ENCODE measurements around the gene WDR54. TPM values are rescaled to one million over a fixed set of nuclear protein-coding genes. Genes with fewer than 3 reads are reported as not detected.

WDR54 gene
- total RNA-seq, 1 donor from 2014 or later = 24.6 TPM

DNA sequence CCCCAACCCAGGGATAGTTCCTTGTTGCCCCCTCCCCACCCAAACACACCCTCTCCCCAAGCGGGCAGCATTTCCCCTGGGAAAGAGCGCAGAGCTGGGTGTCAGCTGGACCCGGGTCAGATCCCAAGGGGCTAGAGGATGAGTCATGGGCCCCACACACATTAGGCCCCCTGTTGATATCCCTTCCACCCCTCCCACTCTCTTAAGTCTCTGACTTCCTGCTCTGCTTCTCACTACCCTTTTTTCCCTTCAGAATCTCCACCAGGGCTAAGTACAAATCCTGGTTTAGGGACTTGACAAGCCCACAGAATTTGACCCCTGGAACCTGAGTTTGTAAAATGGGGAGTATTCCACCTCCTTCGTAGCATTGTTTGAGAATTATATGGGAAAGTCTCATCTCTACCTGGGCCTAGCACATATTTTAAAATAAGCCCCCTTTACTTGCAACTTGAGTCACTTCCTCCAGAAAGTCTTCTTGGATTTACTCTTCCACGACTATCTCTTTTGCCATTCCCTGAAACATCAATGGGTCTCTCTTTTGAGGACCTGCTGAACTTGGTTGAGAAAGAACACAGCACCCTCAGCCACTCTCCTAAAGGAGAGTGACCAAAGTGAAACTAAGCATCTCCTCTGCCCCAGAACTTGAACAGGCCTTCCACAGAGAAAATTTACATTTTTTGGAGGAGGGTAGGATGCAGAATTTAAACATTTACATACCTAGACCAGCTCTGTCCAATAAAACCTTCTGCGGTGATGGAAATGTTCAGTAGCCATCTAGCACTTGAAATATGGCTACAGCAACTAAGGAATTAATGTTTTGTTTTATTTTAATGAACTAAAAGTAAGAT is 15.5 kb downstream of the WDR54 start:
- TF ChIP-seq, protein P1, sequence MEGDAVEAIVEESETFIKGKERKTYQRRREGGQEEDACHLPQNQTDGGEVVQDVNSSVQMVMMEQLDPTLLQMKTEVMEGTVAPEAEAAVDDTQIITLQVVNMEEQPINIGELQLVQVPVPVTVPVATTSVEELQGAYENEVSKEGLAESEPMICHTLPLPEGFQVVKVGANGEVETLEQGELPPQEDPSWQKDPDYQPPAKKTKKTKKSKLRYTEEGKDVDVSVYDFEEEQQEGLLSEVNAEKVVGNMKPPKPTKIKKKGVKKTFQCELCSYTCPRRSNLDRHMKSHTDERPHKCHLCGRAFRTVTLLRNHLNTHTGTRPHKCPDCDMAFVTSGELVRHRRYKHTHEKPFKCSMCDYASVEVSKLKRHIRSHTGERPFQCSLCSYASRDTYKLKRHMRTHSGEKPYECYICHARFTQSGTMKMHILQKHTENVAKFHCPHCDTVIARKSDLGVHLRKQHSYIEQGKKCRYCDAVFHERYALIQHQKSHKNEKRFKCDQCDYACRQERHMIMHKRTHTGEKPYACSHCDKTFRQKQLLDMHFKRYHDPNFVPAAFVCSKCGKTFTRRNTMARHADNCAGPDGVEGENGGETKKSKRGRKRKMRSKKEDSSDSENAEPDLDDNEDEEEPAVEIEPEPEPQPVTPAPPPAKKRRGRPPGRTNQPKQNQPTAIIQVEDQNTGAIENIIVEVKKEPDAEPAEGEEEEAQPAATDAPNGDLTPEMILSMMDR (IDR thresholded peaks at IDR 0.05; ENCODE audit: insufficient read depth, low read length, poor library complexity, severe bottlenecking) = no peak
- Histone ChIP-seq H3K4me3 (ENCODE audit: low read depth, low read length) (no peak overlapping the region), H3K27me3 (ENCODE audit: control insufficient read depth, insufficient read depth, low read length) (no peaks in the 10 kb centered on the region), H3K36me3 (ENCODE audit: control insufficient read depth, insufficient read depth, low read length) (no peaks in the 10 kb centered on the region)
- DNase-seq (ENCODE audit: low read depth) = no peak

DNA sequence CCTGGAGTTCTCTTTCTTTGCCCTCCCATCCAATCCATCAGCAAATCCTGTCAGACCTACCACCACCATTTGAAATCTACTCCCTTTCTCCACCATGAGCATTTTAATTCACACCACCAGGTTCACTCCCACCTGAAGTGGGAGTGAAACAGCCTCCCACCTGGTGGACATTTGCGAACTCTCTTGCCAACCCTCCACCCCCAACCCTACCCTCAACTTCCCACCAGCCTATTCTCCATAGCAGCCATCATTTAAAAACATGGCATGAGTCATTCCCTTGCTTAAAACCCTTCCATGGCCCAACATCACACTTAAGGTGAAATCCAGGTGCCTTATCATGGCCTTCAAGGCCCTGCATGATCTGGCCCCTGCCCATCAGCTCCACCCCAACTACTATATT is 16.7 kb downstream of the WDR54 start:
- TF ChIP-seq, protein P1 (IDR thresholded peaks at IDR 0.05; ENCODE audit: insufficient read depth, low read length, poor library complexity, severe bottlenecking) = no peak
- H3K4me3 ChIP-seq (ENCODE audit: low read depth, low read length) = no peak overlapping the region

GRCh38 chr2:74439373-74439772 is 17.8 kb downstream of the WDR54 start:
- DNase-seq (ENCODE audit: low read depth) = no peak
- Histone ChIP-seq H3K36me3 (ENCODE audit: control insufficient read depth, insufficient read depth, low read length) (no peaks in the 10 kb centered on the region), H3K4me3 (ENCODE audit: low read depth, low read length) (peak overlapping the region; percentile 72), H3K27me3 (ENCODE audit: control insufficient read depth, insufficient read depth, low read length) (no peaks in the 10 kb centered on the region)
- TF ChIP-seq, protein P1 (IDR thresholded peaks at IDR 0.05; ENCODE audit: insufficient read depth, low read length, poor library complexity, severe bottlenecking) = no peak

More for the DNA sequence above, 16.7 kb downstream of the WDR54 start:
- Histone ChIP-seq H3K27me3 (ENCODE audit: control insufficient read depth, insufficient read depth, low read length) (no peaks in the 10 kb centered on the region), H3K36me3 (ENCODE audit: control insufficient read depth, insufficient read depth, low read length) (no peaks in the 10 kb centered on the region)
- DNase-seq (ENCODE audit: low read depth) = no peak

DNA sequence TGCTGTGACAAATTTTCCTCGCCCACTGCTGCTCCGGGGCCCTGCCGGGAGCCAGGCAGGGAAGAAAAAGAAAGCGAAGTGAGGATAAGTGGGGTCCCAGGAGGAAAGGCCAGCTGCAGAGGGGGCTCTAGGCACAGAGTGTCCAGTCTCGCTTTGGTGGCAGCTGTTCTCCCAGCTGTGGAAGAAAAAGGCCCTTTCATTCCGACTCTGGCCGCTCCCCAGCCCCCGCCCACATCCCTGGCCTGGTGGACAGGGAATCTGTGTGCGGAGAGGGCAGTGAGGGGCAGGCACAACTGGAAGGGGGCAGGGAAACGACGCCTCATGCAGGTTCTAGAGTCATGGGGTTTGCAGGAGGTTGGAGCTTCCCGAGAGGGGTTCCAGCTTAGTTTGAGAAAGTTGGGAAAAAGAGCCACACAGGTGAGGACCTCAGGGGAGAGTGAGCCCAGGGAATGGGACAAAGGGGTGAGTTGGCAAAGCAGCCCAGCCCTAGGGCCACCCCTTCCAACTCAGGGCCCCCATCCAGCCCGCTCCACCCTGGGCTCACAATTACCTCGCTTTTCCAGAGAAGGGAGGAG is 18.4 kb downstream of the WDR54 start:
- peak overlapping the region; percentile 72 for H3K4me3 ChIP-seq (ENCODE audit: low read depth, low read length)
- no peaks in the 10 kb centered on the region for H3K27me3 ChIP-seq (ENCODE audit: control insufficient read depth, insufficient read depth, low read length)
- no peaks in the 10 kb centered on the region for H3K36me3 ChIP-seq (ENCODE audit: control insufficient read depth, insufficient read depth, low read length)
- TF ChIP-seq, protein P1 (IDR thresholded peaks at IDR 0.05; ENCODE audit: insufficient read depth, low read length, poor library complexity, severe bottlenecking) = no peak
- DNase-seq (ENCODE audit: low read depth) = no peak

DNA sequence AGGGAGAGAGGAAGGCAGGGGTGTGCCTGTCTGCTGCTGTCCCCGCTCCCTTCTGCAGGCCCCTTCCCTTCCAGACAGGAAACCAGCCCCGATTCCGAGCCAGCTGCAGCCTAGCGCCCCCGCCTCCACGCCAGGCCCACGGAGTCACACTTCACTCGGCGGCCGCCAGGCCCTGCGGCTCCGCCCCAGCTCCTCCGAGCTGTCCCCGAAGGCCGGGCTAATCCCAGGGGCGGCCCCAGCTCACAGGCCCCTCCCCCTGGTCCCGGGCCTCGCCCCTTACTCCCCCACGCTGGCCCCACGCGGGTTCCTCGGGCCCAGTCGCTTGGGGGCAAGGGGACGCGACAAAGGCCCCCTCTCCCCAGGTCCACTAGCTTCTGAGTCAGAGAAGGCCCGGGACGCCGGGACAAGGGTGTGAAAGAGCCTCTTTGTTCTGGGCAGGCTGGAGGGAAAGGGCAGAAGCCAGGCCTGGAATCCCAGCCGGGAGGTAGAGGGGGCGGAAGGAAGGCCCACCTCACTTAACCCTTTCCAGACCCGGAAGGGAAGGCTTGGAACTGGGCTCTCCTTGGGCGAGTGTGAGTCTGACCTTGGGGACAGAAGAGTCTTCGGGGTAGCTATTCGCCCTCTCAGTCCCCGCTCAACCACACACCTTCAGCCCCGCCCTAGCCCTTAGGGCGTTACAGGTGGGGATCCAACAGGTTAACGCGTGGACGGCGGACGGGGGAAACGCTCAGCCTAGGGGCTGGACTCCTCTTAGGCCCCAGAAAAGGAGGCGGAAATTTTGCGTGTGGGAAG is 19.0 kb downstream of the WDR54 start:
- peak overlapping the region; percentile 72 for H3K4me3 ChIP-seq (ENCODE audit: low read depth, low read length)
- TF ChIP-seq, protein P1 (IDR thresholded peaks at IDR 0.05; ENCODE audit: insufficient read depth, low read length, poor library complexity, severe bottlenecking) = peak; percentile 16
- no peaks in the 10 kb centered on the region for H3K36me3 ChIP-seq (ENCODE audit: control insufficient read depth, insufficient read depth, low read length)
- H3K27me3 ChIP-seq (ENCODE audit: control insufficient read depth, insufficient read depth, low read length) = no peaks in the 10 kb centered on the region
- DNase-seq (ENCODE audit: low read depth) = no peak

Data from kidney epithelial cell (primary cell).